Gastrocnemius medialis (tissue), 4 donors: ENCODE results near the gene SLC12A2. TPM values are rescaled to one million over a fixed set of nuclear protein-coding genes. Genes with fewer than 3 reads are reported as not detected.

ENCODE experiments used
- ATAC-seq, 2 donors: fragments of 150-250 bp; one replicate each; pipeline ENCODE4 v1.9.1; 2016
- DNase-seq, 2 donors: peaks; one replicate each; pipeline ENCODE4 v3.0.0-alpha.2; 2019
- H3K27ac ChIP-seq, 4 donors: fragments of 200-600 bp; sonication (generic); 1 replicate in 1 of 4; 2 replicates in 3 of 4; pipeline ENCODE4 v1.5.1; 2016 to 2018; ENCODE audit warnings: mild to moderate bottlenecking in 2 of 4, moderate library complexity in 1 of 4
- H3K27me3 ChIP-seq, 3 donors: fragments of 200-600 bp; sonication (generic) in 2 of 3; 1 replicate in 1 of 3; 2 replicates in 2 of 3; pipeline versions ENCODE4 v1.5.1 to v1.6.0; 2016 to 2019; ENCODE audit warnings: mild to moderate bottlenecking in 1 of 3, moderate library complexity in 1 of 3
- H3K36me3 ChIP-seq, 2 donors: fragments of 200-600 bp; sonication (generic) in 1 of 2; one replicate each; pipeline ENCODE4 v1.5.1; 2017 to 2018
- H3K4me1 ChIP-seq, 2 donors: fragments of 200-600 bp; sonication (generic) in 1 of 2; one replicate each; pipeline ENCODE4 v1.5.1; 2016 to 2017; ENCODE audit warnings: mild to moderate bottlenecking in 2 of 2
- H3K4me3 ChIP-seq, 4 donors: fragments of 200-600 bp; sonication (generic) in 3 of 4; 1 replicate in 1 of 4; 2 replicates in 3 of 4; pipeline ENCODE4 v1.5.1; 2016 to 2019; ENCODE audit warnings: mild to moderate bottlenecking in 2 of 4
- H3K9me3 ChIP-seq, 3 donors: fragments of 200-600 bp; sonication (generic) in 2 of 3; 1 replicate in 1 of 3; 2 replicates in 2 of 3; pipeline ENCODE4 v1.5.1; 2016 to 2019
- POLR2A ChIP-seq, 2 donors: fragments of 450-650 bp; IDR thresholded peaks; one replicate each; pipeline ENCODE4 v1.6.1; 2017; ENCODE audit warnings: antibody characterized with exemption in 2 of 2, mild to moderate bottlenecking in 2 of 2, moderate library complexity in 2 of 2
- in situ Hi-C, 4 donors: fragments of 200-750 bp; cut with MboI; loops; one replicate each; pipeline versions ENCODE4 v1.15.0 to v1.8.0; 2017; ENCODE audit warnings: low sequenced_read_pairs in 4 of 4
- intact Hi-C: fragments of 100-400 bp; cut with DNase I; formaldehyde crosslinking; loops from one replicate; pipeline ENCODE4 v1.15.1; 2023; ENCODE audit warnings: low total_unique reads
- total RNA-seq, 4 donors: library from RNA; depleted of rRNA; stranded (reverse); fragments of >200 nt; gene quantifications; one replicate each; pipeline versions ENCODE4 v1.1.0 to v1.2.3, GENCODE V29; 2016
- TF ChIP-seq, protein P1 (sequence below), 5 experiments: fragments of 450-650 bp in 3 of 5; fragments of 200-600 bp in 2 of 5; sonication (generic) in 2 of 5; IDR thresholded peaks in 4 of 5; conservative IDR thresholded peaks in 1 of 5; 1 replicate in 4 of 5; 2 replicates in 1 of 5; pipeline ENCODE4 v1.5.1; 2016 to 2019; ENCODE audit warnings: antibody characterized with exemption in 5 of 5, mild to moderate bottlenecking in 3 of 5, moderate library complexity in 3 of 5

SLC12A2 gene
- total RNA-seq, 4 donors from 2014 or later = 11.6 to 21.0 (median 17.2) TPM

DNA sequence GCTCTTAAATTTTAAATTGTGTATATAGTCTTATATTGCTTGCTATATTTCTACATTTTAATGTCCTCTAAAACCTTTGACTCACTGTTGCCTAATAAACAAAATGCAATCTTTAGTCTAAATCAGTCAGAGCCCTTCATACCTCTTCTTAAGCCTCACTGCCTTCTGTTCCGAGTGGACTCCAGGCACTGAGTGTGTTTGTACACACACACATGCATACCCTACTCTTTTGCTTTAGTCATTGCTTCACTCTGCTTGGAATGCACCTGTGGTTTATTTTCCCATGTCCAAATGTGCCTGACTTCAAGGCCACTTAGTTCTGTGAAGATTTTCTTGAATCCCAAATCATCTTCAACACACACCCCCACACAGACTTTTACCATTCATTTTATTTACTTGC lies 60.9 kb downstream of the SLC12A2 start:
- in situ Hi-C loops = no loop called here
- no peak for TF ChIP-seq POLR2A (IDR thresholded peaks at IDR 0.05)
- TF ChIP-seq, protein P1, sequence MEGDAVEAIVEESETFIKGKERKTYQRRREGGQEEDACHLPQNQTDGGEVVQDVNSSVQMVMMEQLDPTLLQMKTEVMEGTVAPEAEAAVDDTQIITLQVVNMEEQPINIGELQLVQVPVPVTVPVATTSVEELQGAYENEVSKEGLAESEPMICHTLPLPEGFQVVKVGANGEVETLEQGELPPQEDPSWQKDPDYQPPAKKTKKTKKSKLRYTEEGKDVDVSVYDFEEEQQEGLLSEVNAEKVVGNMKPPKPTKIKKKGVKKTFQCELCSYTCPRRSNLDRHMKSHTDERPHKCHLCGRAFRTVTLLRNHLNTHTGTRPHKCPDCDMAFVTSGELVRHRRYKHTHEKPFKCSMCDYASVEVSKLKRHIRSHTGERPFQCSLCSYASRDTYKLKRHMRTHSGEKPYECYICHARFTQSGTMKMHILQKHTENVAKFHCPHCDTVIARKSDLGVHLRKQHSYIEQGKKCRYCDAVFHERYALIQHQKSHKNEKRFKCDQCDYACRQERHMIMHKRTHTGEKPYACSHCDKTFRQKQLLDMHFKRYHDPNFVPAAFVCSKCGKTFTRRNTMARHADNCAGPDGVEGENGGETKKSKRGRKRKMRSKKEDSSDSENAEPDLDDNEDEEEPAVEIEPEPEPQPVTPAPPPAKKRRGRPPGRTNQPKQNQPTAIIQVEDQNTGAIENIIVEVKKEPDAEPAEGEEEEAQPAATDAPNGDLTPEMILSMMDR (IDR thresholded peaks at IDR 0.05 in 4 of 5, conservative IDR thresholded peaks at IDR 0.05 in 1 of 5) = no peak
- H3K27me3 ChIP-seq = no peaks in the 10 kb centered on the region
- ATAC-seq (no peak), DNase-seq (no peak)
- H3K36me3 ChIP-seq = peaks cover 0 to 36% of the 10 kb centered on the region in 2 donors
- H3K4me3 ChIP-seq = no peak overlapping the region
- intact Hi-C loops = loop anchor here (5.0 kb wide), 1 partner anchor 37 kb away; no protein-coding TSS in a partner anchor
- peak overlapping the region in 2 of 4 donors; percentile 25 to 29 for H3K27ac ChIP-seq
- peaks cover 4% of the 10 kb centered on the region in 2 donors for H3K4me1 ChIP-seq
- no peaks in the 10 kb centered on the region for H3K9me3 ChIP-seq

DNA sequence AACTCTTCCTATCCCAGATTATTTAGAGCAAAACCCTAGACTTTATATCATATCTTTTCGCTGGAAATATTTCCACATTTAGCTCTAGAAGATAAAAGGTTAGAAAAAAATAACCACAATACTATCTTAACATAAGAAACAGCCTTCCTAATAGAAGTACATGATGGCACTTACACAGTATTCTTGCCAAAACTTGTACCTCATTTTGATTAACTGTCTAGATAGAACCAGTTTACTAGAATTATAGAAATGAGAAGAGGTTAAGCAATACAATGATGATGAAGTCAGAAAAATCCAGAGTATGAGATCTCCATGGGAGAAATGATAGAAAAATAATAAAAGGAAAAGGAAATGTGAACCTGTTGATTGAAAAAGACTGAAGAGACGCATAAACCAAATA lies 63.1 kb downstream of the SLC12A2 start:
- no peak for DNase-seq
- H3K4me3 ChIP-seq = no peak overlapping the region
- TF ChIP-seq, protein P1 (IDR thresholded peaks at IDR 0.05 in 4 of 5, conservative IDR thresholded peaks at IDR 0.05 in 1 of 5) = no peak
- no peak for TF ChIP-seq POLR2A (IDR thresholded peaks at IDR 0.05)
- in situ Hi-C loops = no loop called here
- ATAC-seq = no peak
- intact Hi-C loops = loop anchor here (5.0 kb wide), 1 partner anchor 51 kb away; no protein-coding TSS in a partner anchor
- peaks cover 0 to 34% of the 10 kb centered on the region in 2 donors for H3K36me3 ChIP-seq
- no peaks in the 10 kb centered on the region for H3K9me3 ChIP-seq
- no peak overlapping the region for H3K27ac ChIP-seq
- H3K4me1 ChIP-seq = peaks cover 4% of the 10 kb centered on the region in 2 donors
- H3K27me3 ChIP-seq = no peaks in the 10 kb centered on the region

DNA sequence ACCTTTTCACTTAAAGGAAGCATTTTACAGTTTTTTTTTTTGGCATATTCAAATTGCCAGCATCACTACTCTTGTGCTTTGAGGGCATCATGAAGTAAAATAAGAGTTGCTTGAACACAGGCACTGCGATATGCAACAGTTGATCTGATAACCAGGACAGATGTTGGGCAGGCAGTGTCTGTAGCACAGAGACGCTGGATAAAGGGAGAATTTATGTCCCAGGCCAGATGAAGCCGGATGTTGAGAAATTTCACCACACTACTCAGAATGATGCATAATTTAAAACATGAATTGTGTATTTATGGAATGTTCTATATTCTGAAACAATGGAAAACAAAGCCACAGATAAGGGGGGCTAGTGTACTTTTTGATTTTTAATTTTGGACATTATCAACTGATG lies 71.4 kb downstream of the SLC12A2 start:
- H3K36me3 ChIP-seq = peaks cover 0 to 80% of the 10 kb centered on the region in 2 donors
- H3K27me3 ChIP-seq = no peaks in the 10 kb centered on the region
- DNase-seq = no peak
- no peak overlapping the region for H3K27ac ChIP-seq
- intact Hi-C loops = no loop called here
- H3K4me1 ChIP-seq = no peaks in the 10 kb centered on the region
- in situ Hi-C loops = no loop called here
- H3K9me3 ChIP-seq = no peaks in the 10 kb centered on the region
- TF ChIP-seq, protein P1 (IDR thresholded peaks at IDR 0.05 in 4 of 5, conservative IDR thresholded peaks at IDR 0.05 in 1 of 5) = no peak
- no peak for TF ChIP-seq POLR2A (IDR thresholded peaks at IDR 0.05)
- H3K4me3 ChIP-seq = no peak overlapping the region
- ATAC-seq = no peak

DNA sequence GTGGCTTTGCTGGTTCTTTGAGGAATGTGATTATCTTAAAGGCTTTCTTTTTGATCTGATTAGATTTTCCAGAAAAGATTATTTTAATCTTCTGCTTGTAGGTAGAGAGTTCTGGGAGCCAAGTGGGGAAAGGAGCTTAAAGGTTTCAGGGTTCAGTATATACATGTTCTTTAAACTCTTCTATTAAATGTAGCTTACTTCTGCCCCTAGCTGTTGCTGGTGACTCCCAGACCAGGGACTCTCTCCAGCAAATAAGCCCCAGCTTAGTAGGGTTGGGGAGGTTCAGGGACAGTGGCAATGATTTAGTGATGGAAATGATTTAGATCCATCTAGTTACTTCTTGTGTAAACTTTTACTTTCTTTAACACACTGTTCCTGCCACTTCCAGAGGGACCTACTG lies 72.2 kb downstream of the SLC12A2 start:
- H3K27ac ChIP-seq = no peak overlapping the region
- ATAC-seq (no peak), DNase-seq (no peak)
- H3K4me1 ChIP-seq = no peaks in the 10 kb centered on the region
- no peaks in the 10 kb centered on the region for H3K27me3 ChIP-seq
- intact Hi-C loops = no loop called here
- in situ Hi-C loops = no loop called here
- no peak overlapping the region for H3K4me3 ChIP-seq
- peaks cover 0 to 80% of the 10 kb centered on the region in 2 donors for H3K36me3 ChIP-seq
- TF ChIP-seq, protein P1 (IDR thresholded peaks at IDR 0.05 in 4 of 5, conservative IDR thresholded peaks at IDR 0.05 in 1 of 5) = no peak
- TF ChIP-seq POLR2A (IDR thresholded peaks at IDR 0.05) = no peak
- H3K9me3 ChIP-seq = no peaks in the 10 kb centered on the region

DNA sequence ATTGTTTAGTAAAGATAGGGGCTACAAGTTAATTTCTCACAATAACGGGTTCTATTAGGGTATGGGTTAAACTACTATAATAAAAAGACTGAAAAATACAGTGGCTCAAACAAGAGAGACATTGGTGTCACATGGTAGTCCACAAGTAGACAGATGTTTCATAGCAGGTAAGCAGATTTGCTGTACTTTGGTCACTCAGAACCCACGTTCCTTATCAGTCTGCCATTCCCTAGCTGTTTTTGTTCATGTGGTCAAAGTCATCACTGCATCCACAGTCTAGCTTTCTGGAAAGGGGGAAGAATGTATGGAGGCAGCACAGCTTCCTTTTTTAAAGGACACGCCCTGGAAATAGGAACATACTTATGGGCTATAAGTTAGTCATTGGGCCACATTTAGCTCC lies 73.0 kb downstream of the SLC12A2 start:
- intact Hi-C loops (no loop called here), in situ Hi-C loops (no loop called here)
- H3K9me3 ChIP-seq = no peaks in the 10 kb centered on the region
- TF ChIP-seq, protein P1 (IDR thresholded peaks at IDR 0.05 in 4 of 5, conservative IDR thresholded peaks at IDR 0.05 in 1 of 5) = no peak
- no peak for TF ChIP-seq POLR2A (IDR thresholded peaks at IDR 0.05)
- H3K36me3 ChIP-seq = peaks cover under 1 to 79% of the 10 kb centered on the region in 2 donors
- ATAC-seq (no peak), DNase-seq (no peak)
- H3K27me3 ChIP-seq = no peaks in the 10 kb centered on the region
- H3K27ac ChIP-seq = no peak overlapping the region
- no peak overlapping the region for H3K4me3 ChIP-seq
- no peaks in the 10 kb centered on the region for H3K4me1 ChIP-seq
